ENCODE results near the gene METTL16. TPM values are rescaled to one million over a fixed set of nuclear protein-coding genes. Genes with fewer than 3 reads are reported as not detected.

Gene METTL16
- total RNA-seq, 4 donors from 2014 or later = 16.1 to 141 (median 19.8) TPM

- Histone ChIP-seq H3K36me3 (no peaks in the 10 kb centered on the region), H3K9me3 (no peaks in the 10 kb centered on the region), H3K27ac (peak overlapping the region; percentile 98 to 100 (median 100)), H3K4me1 (peaks cover 39 to 59% (median 54%) of the 10 kb centered on the region in 4 donors), H3K27me3 (no peaks in the 10 kb centered on the region), H3K4me3 (no peak overlapping the region)
- no peak for DNase-seq
- in situ Hi-C loops (cut with MboI; ENCODE audit: low pct_ligation_motif_present in 1 of 4, low pct_unique_long_range_greater_than_20kb in 1 of 4, low sequenced_read_pairs in 3 of 4) = no loop called here
- intact Hi-C loops (cut with DNase I; ENCODE audit: low total_unique reads) = no loop called here
- 69 to 80% methylated on average over 10 to 14 of the region's 14 CpGs for WGBS, 2 donors (ENCODE audit: low coverage in 1 of 2)
- TF ChIP-seq POLR2AphosphoS5 (IDR thresholded peaks at IDR 0.05) (peak in 1 of 3 donors; percentile 29), POLR2A (IDR thresholded peaks at IDR 0.05) (no peak)
These were observed 106.3 kb downstream of the METTL16 start for GRCh38 chr17:2405247-2405926.

GRCh38 chr17:2403044-2403443 lies 108.6 kb downstream of the METTL16 start:
- in situ Hi-C loops (cut with MboI; ENCODE audit: low pct_ligation_motif_present in 1 of 4, low pct_unique_long_range_greater_than_20kb in 1 of 4, low sequenced_read_pairs in 3 of 4) (no loop called here), intact Hi-C loops (cut with DNase I; ENCODE audit: low total_unique reads) (no loop called here)
- no peak for DNase-seq
- H3K27ac ChIP-seq = peak overlapping the region; percentile 98 to 100 (median 100)
- H3K4me3 ChIP-seq = no peak overlapping the region
- H3K4me1 ChIP-seq = peaks cover 44 to 72% (median 66%) of the 10 kb centered on the region in 4 donors
- no peaks in the 10 kb centered on the region for H3K36me3 ChIP-seq
- H3K9me3 ChIP-seq = no peaks in the 10 kb centered on the region
- TF ChIP-seq POLR2AphosphoS5 (IDR thresholded peaks at IDR 0.05) = no peak
- TF ChIP-seq EP300 (IDR thresholded peaks at IDR 0.05; ENCODE audit: low read depth) = no peak
- no peak for TF ChIP-seq CTCF (IDR thresholded peaks at IDR 0.05)
- no peak for TF ChIP-seq POLR2A (IDR thresholded peaks at IDR 0.05)
- H3K27me3 ChIP-seq = no peaks in the 10 kb centered on the region
- 94% methylated on average over 4 of the region's 4 CpGs; no CpG with 5 or more reads in 1 of the 2 donors for WGBS, 2 donors (ENCODE audit: low coverage in 1 of 2)

GRCh38 chr17:2402544-2402943 lies 109.1 kb downstream of the METTL16 start:
- in situ Hi-C loops (cut with MboI; ENCODE audit: low pct_ligation_motif_present in 1 of 4, low pct_unique_long_range_greater_than_20kb in 1 of 4, low sequenced_read_pairs in 3 of 4) = no loop called here
- H3K4me3 ChIP-seq = peak overlapping the region in 3 of 4 donors; percentile 81 to 92 (median 89)

GRCh38 chr17:2401426-2402221 lies 110.1 kb downstream of the METTL16 start:
- H3K9me3 ChIP-seq = no peaks in the 10 kb centered on the region
- WGBS, 2 donors (ENCODE audit: low coverage in 1 of 2) = 0 to 1% methylated on average over 1 to 33 of the region's 72 CpGs
- peaks cover 51 to 72% (median 67%) of the 10 kb centered on the region in 4 donors for H3K4me1 ChIP-seq
- in situ Hi-C loops (cut with MboI; ENCODE audit: low pct_ligation_motif_present in 1 of 4, low pct_unique_long_range_greater_than_20kb in 1 of 4, low sequenced_read_pairs in 3 of 4) (no loop called here), intact Hi-C loops (cut with DNase I; ENCODE audit: low total_unique reads) (no loop called here)
- peak overlapping the region; percentile 45 to 92 (median 85) for H3K4me3 ChIP-seq
- DNase-seq = peak; percentile 100
- H3K27me3 ChIP-seq = no peaks in the 10 kb centered on the region
- TF ChIP-seq POLR2AphosphoS5 (IDR thresholded peaks at IDR 0.05) (peak; percentile 67 to 78 (median 69)), EP300 (IDR thresholded peaks at IDR 0.05; ENCODE audit: low read depth) (peak; percentile 47), POLR2A (IDR thresholded peaks at IDR 0.05) (peak; percentile 14), CTCF (IDR thresholded peaks at IDR 0.05) (no peak)
- H3K27ac ChIP-seq = peak overlapping the region; percentile 98 to 100 (median 100)
- no peaks in the 10 kb centered on the region for H3K36me3 ChIP-seq

More at GRCh38 chr17:2402544-2402943, 109.1 kb downstream of the METTL16 start:
- TF ChIP-seq POLR2A (IDR thresholded peaks at IDR 0.05) = no peak
- TF ChIP-seq EP300 (IDR thresholded peaks at IDR 0.05; ENCODE audit: low read depth) = no peak
- TF ChIP-seq CTCF (IDR thresholded peaks at IDR 0.05) = no peak
- no peak for TF ChIP-seq POLR2AphosphoS5 (IDR thresholded peaks at IDR 0.05)
- intact Hi-C loops (cut with DNase I; ENCODE audit: low total_unique reads) = no loop called here
- Histone ChIP-seq H3K27ac (peak overlapping the region; percentile 98 to 100 (median 100)), H3K36me3 (no peaks in the 10 kb centered on the region), H3K4me1 (peaks cover 48 to 72% (median 68%) of the 10 kb centered on the region in 4 donors), H3K9me3 (no peaks in the 10 kb centered on the region), H3K27me3 (no peaks in the 10 kb centered on the region)
- WGBS, 2 donors (ENCODE audit: low coverage in 1 of 2) = 40 to 72% methylated on average over 2 to 15 of the region's 15 CpGs
- no peak for DNase-seq
